ENCODE data around the gene POLR2E.

The POLR2E gene

GRCh38 chr19:1046836-1047695, 48.1 kb downstream of the POLR2E start:
- DNase-seq (ENCODE audit: low spot score), result no peak

- no peak for DNase-seq (ENCODE audit: low spot score)
Measured at GRCh38 chr19:1046117-1046626, 49.0 kb downstream of the POLR2E start.

GRCh38 chr19:1045247-1045603, 50.0 kb downstream of the POLR2E start:
- no peak for DNase-seq (ENCODE audit: low spot score)

GRCh38 chr19:1042689-1043511, 52.3 kb downstream of the POLR2E start:
- DNase-seq (ENCODE audit: low spot score), result peak; percentile 52

- DNase-seq (ENCODE audit: low spot score), result no peak
Measured at GRCh38 chr19:1041835-1042685, 53.1 kb downstream of the POLR2E start.

GRCh38 chr19:1041272-1041834, 53.8 kb downstream of the POLR2E start:
- no peak for DNase-seq (ENCODE audit: low spot score)

GRCh38 chr19:1040476-1041271, 54.5 kb downstream of the POLR2E start:
- peak; percentile 96 for DNase-seq (ENCODE audit: low spot score)

- DNase-seq (ENCODE audit: low spot score), result peak; percentile 95
Measured at GRCh38 chr19:1039646-1040475, 55.3 kb downstream of the POLR2E start, which contains the start of gene ABCA7. ABCA7 (plus strand) TSS chr19:1040107; CDS start chr19:1041362, 1,255 bp downstream.

- DNase-seq (ENCODE audit: low spot score), result no peak
Measured at GRCh38 chr19:1038978-1039645, 56.1 kb downstream of the POLR2E start.

GRCh38 chr19:1037621-1038064, 57.5 kb downstream of the POLR2E start:
- DNase-seq (ENCODE audit: low spot score), result no peak
